NCI-H748 treated with DMSO at 0.1 percent for 48 hours (cell line): ENCODE data around the gene TMPRSS11A.

Experiments used
- DNase-seq: peaks from one replicate; lab custom pipeline; 2025; lab: John Stamatoyannopoulos, UW

TMPRSS11A gene

GRCh38 chr4:67869580-67870190 is 93.6 kb downstream of the TMPRSS11A start:
- no peak for DNase-seq

- DNase-seq = no peak
Observed at GRCh38 chr4:67861513-67861912, 101.8 kb downstream of the TMPRSS11A start.
